NK-92 (cell line): ENCODE data around the gene GATAD2A.

Source experiments
- DNase-seq: peaks from one replicate; lab custom pipeline; 2025; ENCODE audit not compliant: unreplicated experiment; lab: John Stamatoyannopoulos, UW

Gene GATAD2A

DNA sequence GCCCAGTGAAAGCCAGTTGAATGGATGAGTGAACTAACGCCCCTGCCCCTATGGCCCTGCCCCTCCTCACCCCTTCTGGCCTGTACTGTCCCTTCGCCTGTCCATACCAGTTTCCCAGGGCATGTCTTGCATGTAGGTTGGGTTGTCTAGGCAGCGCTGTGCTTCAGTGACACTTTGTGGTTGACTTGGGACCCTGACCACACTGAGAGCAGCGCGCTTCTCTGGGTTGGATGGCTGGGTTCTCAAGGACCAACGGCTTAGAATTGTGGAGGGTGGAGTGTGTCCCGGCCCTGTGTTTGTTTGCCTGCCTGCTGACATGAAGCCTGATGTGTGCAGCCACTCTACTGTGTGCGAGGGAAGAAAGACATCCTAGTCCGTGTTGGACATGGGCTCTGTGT lies 15.8 kb downstream of the GATAD2A start:
- no peak for DNase-seq

DNA sequence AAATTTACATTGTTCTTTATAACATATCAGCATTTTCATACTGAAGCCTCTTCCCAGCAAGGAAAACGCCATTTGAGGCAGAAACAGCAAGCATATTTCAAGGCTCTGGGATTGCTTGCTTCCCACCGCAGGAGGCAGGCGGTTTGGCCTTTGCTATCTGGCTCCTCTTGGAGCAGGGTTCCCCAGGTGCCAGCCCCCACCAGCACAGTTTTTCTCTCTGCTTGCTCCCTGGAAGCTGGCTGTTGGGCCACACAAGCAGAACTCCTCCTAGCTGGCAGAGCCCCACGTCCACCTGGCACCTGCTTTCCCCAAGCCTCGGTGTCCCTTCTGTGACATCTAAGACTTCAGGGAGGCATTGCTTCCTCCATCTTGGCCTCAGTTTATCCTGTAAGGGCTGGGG lies 16.7 kb downstream of the GATAD2A start:
- no peak for DNase-seq

DNA sequence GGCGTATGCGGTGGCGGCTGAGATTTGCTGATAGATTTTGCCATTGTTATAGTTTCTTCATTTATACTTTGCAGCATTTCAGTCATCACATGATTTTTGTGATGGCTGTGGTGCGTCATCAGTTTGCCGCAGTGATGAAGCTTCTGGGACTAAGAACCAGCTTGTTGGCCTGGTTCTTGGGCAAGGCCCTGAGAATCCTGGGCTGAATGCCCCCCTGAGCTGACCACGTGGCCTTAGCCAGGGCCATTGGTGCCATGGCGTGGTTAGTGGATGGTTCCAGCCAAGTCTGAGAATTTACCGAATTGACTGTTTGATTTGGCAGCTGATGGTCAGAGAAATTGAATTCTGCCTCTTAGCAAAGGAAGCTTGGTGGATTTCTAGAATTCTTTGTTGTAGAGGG lies 17.8 kb downstream of the GATAD2A start:
- DNase-seq = no peak

DNA sequence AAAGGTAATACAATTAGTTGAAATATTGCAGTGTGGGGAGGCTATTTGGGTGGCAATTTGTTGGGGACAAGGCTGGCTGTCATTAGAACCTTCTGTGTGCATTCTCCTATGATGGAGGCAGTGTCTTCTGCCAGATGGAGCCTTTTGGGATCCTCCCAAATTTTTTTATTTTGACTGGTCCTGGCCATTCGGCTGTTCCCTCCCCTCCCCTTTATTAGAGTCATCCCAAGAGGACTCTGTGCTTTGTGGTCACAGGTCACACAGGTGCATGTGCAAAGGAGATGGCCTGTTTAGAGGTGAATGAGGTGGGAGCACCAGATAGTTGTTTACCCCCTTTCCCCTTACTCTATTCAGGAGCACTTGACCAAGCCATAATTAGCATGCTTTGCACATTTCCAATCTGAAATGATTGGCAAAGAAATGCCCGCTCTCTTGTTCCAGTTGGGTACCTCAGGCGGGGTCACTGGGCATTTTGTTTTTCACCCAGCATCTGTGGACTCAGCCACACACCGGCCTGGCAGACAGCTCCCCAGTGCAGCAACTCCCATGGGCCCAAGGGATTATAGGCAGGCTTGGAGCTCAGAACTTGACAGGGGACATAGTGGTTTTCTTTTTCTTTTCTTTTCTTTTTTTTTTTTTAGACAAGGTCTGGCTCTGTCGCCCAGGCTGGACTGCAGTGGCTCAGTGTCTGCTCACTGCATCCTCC lies 19.8 kb downstream of the GATAD2A start:
- DNase-seq = no peak

DNA sequence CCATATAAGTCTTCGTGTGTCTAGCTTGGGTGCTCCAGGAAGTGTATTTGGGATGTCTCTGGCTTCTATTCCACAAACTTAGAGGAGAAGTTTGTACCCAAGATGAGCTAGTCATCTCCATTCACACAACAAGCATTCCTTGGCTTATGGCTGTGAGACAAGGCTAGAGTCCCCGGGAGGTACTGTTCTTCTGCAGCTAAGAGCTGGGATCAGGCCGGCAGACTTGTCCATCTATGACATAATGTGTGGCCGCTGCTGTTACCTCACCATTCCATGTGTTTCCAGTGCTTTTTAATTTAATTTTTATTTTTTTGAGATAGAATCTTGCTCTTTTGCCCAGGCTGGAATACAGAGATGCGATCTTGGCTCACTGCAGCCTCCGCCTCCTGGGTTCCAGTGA lies 20.7 kb downstream of the GATAD2A start:
- no peak for DNase-seq

DNA sequence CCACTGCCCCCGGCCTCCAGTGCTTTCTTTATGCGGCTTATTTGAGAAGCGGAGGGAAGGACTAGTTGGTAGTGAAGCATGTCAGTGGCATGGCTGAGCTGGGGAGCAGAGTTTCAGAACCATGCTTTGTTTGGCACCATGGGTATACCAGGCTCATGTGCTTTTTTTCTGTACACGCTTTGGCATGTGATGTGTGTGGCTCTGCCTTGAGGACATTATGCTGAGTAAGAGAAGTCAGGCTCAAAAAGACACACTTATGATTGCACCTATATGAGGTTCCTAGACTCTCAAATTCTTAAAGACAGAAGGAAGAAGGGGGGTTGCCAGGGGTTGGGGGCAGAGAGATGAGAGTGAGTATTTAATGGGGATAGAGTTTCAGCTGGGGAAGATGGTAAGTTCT lies 21.3 kb downstream of the GATAD2A start:
- no peak for DNase-seq

DNA sequence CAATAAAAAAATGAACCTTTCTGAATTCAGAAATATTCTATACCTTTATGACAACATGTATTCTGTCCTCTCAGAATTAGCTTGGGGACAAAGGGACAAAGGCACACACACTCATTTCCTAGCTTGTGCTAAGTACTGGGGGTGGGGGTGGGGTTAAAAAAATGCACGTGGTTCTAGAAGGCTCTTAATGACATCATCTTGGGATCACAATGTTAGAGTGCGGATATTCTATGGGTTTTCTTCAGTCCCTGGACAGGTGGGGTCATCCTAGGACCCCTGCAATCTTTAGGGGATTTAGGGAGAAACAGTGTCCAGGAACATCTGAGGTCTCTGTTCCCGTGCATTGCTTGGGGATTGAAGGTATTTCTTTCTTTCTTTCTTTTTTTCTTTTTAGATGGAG lies 21.8 kb downstream of the GATAD2A start:
- DNase-seq = no peak

DNA sequence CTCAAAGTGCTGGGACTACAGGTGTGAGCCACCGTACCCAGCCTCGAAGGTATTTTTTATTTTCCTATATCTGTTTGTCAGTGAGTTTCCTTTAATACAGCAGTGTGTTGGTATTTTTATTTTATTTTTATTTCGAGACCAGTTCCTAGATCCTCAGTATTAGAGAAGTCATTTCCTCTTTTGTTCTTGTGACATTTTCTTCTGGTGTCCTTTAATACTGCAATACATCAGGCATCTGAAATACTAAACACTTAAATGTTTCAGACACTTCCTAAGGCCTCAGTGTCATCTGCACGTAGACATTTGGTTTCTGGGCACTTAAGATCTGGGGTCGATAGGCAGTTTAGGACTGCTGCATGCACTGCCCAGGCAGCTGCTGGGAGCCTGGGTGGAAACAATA lies 22.5 kb downstream of the GATAD2A start:
- no peak for DNase-seq

DNA sequence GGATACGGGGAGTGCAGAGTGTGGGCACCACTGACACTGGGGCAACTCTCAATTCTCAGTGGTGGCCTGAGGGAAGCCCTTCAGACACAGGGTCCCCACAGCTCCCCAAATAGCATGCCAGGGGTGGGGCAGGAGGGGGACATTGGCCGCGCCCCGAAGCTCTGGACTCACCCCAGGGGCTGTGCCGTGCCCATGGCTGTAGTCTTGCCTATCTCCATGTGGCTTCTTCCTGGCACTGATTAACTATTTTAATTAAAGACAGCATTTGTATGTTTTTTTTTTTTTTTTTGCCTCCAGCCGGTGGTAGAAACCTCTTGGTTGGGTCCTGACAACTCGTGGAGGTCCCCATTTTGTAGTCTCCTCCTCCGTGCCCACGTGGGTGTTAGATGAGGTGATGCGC lies 23.3 kb downstream of the GATAD2A start:
- DNase-seq = no peak

DNA sequence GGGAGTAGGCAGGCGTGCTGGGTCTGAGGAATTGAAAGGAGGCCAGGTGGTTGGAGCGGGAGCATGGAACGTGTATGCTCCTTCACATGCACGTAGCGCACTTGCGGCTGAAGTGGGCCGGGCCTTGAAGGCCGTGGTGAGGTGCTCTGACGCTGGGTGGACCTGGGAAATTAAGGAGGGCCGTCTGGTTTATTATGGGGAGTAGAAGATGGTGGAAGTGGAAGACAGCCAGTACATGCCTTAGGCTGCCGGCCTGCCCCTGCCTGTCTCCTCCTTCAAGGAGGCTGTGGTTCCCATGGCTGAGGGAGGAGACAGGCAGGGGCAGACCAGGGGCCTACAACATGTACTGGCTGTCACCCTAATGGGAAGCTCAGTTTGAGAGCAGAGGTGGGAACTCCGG lies 23.9 kb downstream of the GATAD2A start:
- no peak for DNase-seq

DNA sequence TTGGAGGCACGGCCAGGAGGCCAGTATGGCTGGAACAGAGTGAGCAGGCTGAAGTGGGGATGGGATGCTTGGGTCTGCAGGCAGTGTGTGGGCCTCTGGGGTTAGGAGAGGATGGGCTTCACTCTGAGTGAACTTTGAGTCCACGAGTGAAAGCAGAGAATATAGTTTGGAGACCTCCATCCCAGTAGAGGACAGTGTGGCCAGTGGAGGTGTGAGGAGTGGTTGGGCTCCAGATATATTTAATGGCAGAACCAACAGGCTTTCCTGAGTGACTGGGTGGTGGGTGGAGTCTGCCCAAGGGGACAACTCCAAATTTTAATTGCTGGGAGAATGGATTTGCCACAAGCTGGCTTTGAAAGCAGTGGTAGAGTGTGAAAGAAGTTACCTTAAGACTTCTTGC lies 27.3 kb downstream of the GATAD2A start:
- no peak for DNase-seq

DNA sequence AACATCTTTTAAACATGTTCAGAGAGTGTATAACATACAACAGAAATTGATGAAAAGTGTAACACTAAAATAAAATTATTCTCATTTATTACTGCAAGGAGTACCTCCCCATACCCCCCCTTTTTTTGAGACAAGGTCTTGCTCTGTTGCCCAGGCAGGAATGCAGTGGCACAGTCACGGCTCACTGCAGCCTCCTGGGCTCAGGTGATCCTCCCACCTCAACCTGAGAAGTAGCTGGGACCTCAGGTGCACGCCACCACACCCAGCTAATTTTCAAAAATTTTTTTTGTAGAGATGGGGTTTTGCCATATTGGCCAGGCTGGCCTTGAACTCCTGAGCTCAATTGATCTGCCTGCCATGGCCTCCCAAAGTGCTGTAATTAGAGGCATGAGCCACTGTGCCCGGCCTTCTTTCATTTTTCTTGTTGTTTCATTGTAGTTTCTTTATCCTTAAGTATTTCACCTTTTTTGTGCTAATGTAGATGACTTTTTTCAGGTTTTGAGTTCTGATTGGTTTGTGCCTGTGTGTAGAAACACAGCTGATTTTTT lies 28.3 kb downstream of the GATAD2A start:
- no peak for DNase-seq

DNA sequence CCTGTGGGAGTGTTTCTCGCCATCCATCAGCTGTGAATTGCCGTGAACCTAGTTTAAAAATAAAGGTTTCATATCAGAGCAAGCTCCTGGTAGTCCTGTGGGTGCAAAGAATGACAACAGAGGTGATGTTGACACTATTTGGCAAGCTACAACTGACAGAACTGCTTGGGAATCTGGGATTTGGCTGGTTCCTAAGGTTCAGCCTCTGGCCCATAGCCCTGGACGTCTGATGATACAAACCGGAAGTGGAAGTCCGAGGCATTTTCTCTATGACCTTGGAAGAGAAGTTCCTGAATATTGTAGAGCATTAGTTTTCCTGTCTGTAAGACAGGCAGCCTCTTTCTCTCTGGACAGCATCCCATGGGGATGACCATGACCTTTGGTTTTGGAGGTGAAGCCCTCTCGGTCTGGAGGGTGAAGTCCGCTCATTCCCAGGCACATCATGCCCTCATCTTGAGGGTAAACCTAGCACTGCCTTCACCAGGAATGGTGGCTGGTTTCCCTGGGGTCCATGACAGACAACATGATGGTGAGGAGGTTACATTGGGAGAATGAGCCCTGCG lies 29.1 kb downstream of the GATAD2A start:
- DNase-seq = no peak

DNA sequence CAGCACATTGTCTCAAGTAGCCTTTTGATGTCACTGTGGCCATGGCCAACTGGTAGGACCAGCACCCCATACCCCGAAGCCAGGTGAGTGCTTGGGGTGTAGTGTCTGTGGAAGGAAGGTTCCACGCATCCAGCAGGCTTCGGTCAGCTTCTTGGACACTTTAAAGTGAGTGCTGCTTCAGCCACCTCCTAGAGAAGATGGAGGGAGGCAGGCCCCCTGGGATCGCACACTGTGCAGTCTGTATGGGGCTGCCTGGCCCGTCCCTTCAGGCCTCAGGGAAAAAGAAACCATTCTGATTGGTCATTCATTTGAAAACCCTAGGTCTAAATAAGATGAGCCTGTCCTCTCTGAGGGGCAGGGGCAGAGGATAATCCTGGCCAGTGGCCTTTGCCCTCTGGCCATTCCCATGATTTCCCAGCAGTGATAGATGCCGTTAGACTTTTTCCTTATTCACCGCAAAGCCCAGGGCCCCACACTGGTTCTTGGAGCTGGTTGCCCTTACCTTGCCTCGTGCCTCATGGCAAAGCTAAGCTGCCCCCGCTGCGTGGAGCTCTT lies 30.7 kb downstream of the GATAD2A start:
- no peak for DNase-seq

DNA sequence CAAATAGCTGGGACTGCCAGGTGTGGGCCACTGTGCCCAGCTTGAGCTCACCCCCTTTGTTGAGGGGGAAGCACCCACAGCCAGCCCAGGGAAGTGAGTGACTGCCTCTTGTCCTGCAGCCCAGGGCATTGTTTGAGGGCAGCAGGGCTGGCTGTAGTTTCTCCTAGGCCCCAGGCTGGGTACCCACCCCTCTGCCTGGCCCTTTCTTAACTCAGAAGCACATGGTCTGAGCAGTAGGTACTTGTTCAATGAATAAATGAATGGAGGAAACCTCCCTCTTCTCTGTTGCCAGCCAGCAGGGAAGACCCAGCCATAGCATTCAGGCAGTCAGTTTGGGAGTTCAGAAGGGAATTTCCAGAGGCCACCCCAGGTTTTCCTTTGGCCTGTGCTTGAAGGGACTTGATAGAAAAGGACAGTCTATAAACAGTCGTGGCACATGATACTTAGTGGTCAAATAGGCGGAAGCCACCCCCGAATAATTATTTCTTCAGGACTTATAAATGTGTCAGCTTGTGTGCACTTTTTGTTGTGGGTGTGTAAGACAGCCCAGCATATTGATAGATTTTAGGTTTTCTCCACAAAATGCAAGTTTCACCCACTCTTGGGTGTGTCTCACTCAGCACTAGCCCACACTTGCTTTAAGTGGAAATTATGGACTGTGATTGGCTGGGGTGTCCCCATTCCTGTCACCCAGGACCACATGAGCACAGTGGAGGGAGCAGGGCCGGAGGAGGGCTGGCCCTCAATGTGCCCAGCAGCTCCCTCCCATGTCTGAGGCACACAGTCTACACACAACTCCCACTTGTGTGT lies 33.1 kb downstream of the GATAD2A start:
- no peak for DNase-seq

DNA sequence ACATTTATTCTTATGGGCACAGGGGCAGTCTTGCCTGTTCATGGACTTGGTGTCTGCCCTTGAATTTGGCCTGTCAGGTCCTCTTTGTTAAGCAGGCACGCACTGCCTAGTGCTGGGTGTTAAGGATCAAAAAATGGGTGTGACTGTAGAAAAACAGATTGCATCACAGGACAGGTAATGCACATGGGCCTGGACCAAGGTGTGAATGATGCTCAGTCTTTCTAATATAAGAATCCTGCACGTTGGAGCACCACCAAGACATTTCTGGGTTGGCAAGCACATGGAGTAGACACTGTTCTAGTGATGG lies 33.7 kb downstream of the GATAD2A start:
- no peak for DNase-seq

DNA sequence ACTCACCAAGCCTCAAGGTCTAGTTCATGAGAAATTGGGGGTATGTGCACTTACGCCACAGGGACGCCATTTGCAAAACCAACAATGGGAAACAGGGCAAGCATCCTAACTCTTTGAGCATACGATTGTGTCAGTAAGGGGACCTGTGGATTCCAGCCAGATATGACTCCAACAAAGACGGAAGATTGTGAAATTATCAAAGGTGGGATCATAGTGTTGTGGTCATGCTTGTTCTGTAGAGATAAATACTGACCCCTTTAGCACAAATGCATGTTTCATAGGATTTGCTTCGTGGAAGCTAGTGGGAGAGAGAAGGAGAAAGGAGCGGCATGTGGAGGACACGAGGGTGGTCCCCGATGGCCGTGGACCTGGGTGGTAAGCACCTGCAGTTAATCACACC lies 37.8 kb downstream of the GATAD2A start:
- no peak for DNase-seq

DNA sequence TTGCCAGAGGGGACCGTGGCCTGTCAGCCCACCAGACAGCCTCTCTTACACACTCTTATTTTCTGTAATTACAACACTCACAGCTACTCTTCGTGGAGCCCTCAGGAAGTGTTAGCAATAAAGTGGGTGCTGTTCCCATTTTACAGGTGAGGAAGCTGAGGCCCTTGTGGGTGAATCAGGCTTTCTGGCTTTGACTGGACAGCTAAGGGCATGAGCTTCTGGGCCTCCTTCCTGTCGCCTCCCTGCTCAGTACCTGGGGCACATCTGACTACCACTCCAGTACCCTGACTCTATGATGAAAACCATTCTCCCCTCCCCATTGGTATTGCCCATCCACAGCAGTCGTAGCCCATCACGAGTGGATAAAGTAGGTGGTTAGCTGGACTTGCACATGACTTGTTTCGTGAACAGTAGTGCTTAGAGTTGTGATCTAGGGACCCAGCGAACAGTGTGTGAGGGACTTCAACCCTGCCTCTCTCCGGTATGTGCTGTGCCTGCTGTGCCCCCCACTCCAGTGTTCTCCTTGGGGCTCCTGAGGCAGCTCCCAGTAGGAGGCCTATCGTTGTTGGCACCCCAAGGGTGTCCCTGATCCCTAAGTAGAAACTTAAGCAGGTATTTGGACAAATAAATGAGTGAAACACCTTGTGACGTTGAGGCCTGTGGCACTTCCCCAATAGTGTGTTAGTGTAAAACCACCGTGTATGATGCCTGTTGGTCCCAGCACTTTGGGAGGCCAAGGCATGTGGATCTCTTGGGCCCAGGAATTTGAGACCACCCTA lies 38.6 kb downstream of the GATAD2A start:
- no peak for DNase-seq

DNA sequence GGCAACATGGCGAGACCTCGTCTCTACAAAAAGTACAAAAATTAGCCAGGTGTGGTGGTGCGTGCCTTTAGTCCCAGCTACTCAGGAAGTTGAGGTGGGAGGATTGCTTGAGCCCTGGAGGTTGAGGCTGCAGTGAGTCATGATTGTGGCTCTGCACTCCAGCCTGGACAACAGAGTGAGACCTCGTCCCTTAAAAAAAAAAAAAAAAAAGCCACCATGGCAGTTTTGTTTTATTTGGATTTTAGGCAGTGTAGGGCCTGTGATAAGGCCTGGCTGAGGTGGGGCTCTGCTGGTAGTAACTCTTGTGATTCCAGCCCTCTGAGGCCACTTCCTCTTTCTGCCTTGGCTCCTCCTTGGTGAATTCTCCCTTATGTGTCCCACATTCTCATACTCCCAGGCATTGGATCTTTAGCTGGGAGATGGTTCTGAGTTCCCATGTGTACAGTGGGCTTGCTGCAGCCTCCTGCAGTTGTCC lies 39.2 kb downstream of the GATAD2A start:
- no peak for DNase-seq

DNA sequence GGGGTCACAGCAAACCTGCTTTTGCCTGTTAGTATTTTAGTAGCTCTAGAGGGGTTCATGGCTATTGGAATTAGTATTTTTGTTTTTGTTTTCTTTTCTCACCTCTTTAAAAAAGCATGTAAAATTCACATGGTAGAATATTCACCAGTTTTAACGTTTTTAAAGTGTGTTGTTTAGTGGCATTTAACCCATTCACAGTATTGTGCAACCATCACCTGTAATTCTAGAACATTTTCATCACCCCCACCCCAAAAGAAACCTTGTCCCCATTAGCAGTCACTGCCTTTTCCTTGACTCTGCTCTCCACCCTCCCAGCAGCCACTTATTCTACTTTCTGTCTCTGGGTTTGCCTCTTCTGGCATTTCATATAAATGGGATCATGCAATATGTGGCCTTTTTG lies 39.8 kb downstream of the GATAD2A start:
- DNase-seq = no peak

DNA sequence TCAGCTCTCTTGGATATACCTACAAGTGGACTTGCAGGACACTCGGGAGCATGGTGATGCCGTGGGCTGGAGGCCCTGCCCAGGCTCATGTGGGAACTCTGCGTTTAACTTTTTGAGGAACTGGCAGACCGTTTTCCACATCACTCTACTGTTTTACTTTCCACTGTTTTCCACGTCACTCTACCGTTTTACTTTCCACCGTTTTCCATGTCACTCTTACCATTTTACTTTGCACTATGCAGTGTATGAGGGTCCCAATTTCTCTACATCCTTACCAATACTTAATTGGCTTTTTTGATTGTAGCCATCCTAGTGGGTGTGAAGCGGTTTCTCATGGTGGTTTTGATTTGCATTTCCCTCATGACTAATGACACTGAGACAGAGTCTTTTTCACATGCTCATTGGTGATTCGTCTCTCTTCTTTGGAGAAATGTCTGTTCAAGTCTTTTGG lies 40.5 kb downstream of the GATAD2A start:
- no peak for DNase-seq
